ENCODE measurements around the gene PIGV.
A peak's percentile ranks its signal among the peaks of the same experiment; 100 is the strongest.

Gene PIGV

DNA sequence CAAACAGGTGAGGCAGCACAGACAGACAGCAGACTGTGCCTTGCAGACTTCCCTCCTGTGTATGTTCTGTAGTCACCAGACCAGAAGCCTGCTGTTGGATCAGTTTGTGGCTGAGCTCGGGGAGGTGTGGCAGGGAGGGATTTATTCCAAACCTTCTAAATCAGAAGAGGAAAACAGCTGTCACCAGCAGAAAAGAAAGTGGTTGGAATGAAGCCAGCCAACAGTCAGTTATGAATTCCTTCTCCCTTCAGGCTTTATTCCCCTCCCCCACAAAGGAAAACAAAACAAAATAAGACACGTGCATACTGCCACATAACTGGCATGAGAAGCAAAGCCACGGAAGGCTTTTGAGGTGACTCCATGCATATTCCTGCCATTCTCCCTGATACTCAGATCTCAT is 19.0 kb upstream of the PIGV start:
- Histone ChIP-seq H3K27ac (ENCODE audit: low read depth, low read length) (no peak overlapping the region), H2AK5ac (ENCODE audit: low read length) (no peak overlapping the region), H2BK120ac (ENCODE audit: low read depth, low read length) (no peak overlapping the region), H3K79me1 (ENCODE audit: low read length) (peaks cover 4% of the 10 kb centered on the region), H3K79me2 (ENCODE audit: control insufficient read depth, insufficient read depth, low read length) (no peaks in the 10 kb centered on the region), H2BK5ac (ENCODE audit: low read length) (no peak overlapping the region), H3K4me1 (ENCODE audit: control insufficient read depth, low read depth, low read length) (no peaks in the 10 kb centered on the region), H3K27me3 (ENCODE audit: insufficient read depth, low read length, poor library complexity) (no peaks in the 10 kb centered on the region), H3K23ac (ENCODE audit: low read length) (no peak overlapping the region), H3K56ac (ENCODE audit: low read length) (no peak overlapping the region), H4K8ac (ENCODE audit: low read depth, low read length) (no peak overlapping the region), H3K4ac (ENCODE audit: low read depth, low read length) (no peak overlapping the region), H3K4me3 (ENCODE audit: low read length) (no peak overlapping the region), H3K9ac (ENCODE audit: low read length) (no peak overlapping the region), H3K18ac (ENCODE audit: low read length) (no peak overlapping the region), H3K36me3 (ENCODE audit: control insufficient read depth, insufficient read depth, low read length) (peaks cover 41% of the 10 kb centered on the region), H3K4me2 (ENCODE audit: low read length) (no peak overlapping the region), H4K5ac (ENCODE audit: low read length) (no peak overlapping the region), H2BK15ac (replicated peaks; ENCODE audit: low read depth) (no peak overlapping the region)
- WGBS (ENCODE audit: extremely low coverage, insufficient coverage, low lambda C conversion rate) = no CpG with 5 or more reads among the region's 3 CpGs
- DNase-seq = no peak

DNA sequence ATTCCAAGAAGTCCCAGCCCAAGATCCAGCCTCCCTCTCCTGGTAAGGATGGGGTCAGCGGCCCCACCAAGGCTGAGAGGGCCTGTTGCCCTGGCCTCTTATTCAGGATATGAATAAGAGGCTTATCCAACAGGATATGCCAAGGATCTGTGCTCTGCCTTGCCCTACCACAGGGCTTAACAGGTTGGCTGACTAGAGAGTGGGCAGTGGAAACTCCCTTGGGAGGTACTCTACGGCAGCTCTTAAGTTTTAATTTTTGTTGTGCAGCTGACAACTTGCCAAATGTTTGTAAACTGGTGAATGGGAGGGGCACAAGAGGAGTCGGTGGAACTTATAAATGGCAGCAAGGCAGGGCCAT is 16.5 kb upstream of the PIGV start:
- H3K4me3 ChIP-seq (ENCODE audit: low read length) = no peak overlapping the region
- H4K8ac ChIP-seq (ENCODE audit: low read depth, low read length) = no peak overlapping the region
- no peak overlapping the region for H3K9ac ChIP-seq (ENCODE audit: low read length)
- no peak overlapping the region for H2BK120ac ChIP-seq (ENCODE audit: low read depth, low read length)
- H3K27me3 ChIP-seq (ENCODE audit: insufficient read depth, low read length, poor library complexity) = no peaks in the 10 kb centered on the region
- H3K4me2 ChIP-seq (ENCODE audit: low read length) = no peak overlapping the region
- H3K56ac ChIP-seq (ENCODE audit: low read length) = no peak overlapping the region
- no peak overlapping the region for H3K4ac ChIP-seq (ENCODE audit: low read depth, low read length)
- no peak overlapping the region for H4K5ac ChIP-seq (ENCODE audit: low read length)
- H3K36me3 ChIP-seq (ENCODE audit: control insufficient read depth, insufficient read depth, low read length) = peaks cover 46% of the 10 kb centered on the region
- H2BK15ac ChIP-seq (replicated peaks; ENCODE audit: low read depth) = no peak overlapping the region
- no peak overlapping the region for H3K23ac ChIP-seq (ENCODE audit: low read length)
- H3K79me2 ChIP-seq (ENCODE audit: control insufficient read depth, insufficient read depth, low read length) = no peaks in the 10 kb centered on the region
- DNase-seq = no peak
- no peak overlapping the region for H3K18ac ChIP-seq (ENCODE audit: low read length)
- WGBS (ENCODE audit: extremely low coverage, insufficient coverage, low lambda C conversion rate) = no CpG with 5 or more reads among the region's 3 CpGs
- H2BK5ac ChIP-seq (ENCODE audit: low read length) = no peak overlapping the region
- no peak overlapping the region for H3K27ac ChIP-seq (ENCODE audit: low read depth, low read length)
- H2AK5ac ChIP-seq (ENCODE audit: low read length) = no peak overlapping the region
- H3K79me1 ChIP-seq (ENCODE audit: low read length) = peaks cover 2% of the 10 kb centered on the region
- no peaks in the 10 kb centered on the region for H3K4me1 ChIP-seq (ENCODE audit: control insufficient read depth, low read depth, low read length)

DNA sequence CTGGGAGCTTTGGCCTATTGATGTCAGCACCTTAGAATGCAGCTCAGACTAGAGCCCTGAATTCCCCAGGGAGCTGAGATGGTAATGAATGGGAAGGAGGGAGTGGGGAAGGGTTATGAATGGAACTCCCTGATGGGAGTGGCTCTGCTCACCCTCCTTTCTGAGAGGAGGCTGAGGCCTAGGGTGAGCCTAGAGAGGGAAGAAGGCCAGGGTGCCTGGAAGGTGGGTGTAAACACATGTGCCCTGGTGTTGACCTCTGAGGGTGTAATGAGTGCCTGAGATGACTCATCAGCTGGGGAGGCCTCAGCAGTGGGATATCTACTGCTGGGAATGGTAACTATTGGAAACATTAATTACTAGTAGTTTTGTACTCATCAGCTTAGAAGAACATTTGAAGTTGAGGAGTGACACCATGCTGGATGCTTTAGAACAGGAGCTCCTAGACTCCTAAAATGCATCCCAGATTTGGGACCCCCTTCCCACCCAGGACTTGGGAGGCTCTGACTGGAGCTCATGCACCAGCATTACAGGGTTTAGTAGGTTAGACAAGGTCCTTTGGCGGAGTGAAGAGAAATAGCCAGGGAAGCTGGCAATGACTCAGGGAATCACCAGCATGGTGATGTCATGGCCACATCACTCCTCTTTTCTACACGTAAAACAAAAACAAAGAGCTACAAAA is 16.0 kb upstream of the PIGV start:
- Histone ChIP-seq H2AK5ac (ENCODE audit: low read length) (no peak overlapping the region), H4K5ac (ENCODE audit: low read length) (no peak overlapping the region), H3K23ac (ENCODE audit: low read length) (no peak overlapping the region), H3K36me3 (ENCODE audit: control insufficient read depth, insufficient read depth, low read length) (peaks cover 42% of the 10 kb centered on the region), H2BK5ac (ENCODE audit: low read length) (no peak overlapping the region), H3K9ac (ENCODE audit: low read length) (no peak overlapping the region), H3K4me3 (ENCODE audit: low read length) (no peak overlapping the region), H3K27ac (ENCODE audit: low read depth, low read length) (no peak overlapping the region), H3K4me2 (ENCODE audit: low read length) (no peak overlapping the region), H3K79me1 (ENCODE audit: low read length) (peaks cover 2% of the 10 kb centered on the region), H2BK120ac (ENCODE audit: low read depth, low read length) (no peak overlapping the region), H3K27me3 (ENCODE audit: insufficient read depth, low read length, poor library complexity) (no peaks in the 10 kb centered on the region), H3K79me2 (ENCODE audit: control insufficient read depth, insufficient read depth, low read length) (no peaks in the 10 kb centered on the region), H4K8ac (ENCODE audit: low read depth, low read length) (no peak overlapping the region), H3K18ac (ENCODE audit: low read length) (no peak overlapping the region), H3K4ac (ENCODE audit: low read depth, low read length) (no peak overlapping the region), H3K4me1 (ENCODE audit: control insufficient read depth, low read depth, low read length) (no peaks in the 10 kb centered on the region), H3K56ac (ENCODE audit: low read length) (no peak overlapping the region), H2BK15ac (replicated peaks; ENCODE audit: low read depth) (no peak overlapping the region)
- peak; percentile 95 for DNase-seq
- WGBS (ENCODE audit: extremely low coverage, insufficient coverage, low lambda C conversion rate) = no CpG with 5 or more reads among the region's 2 CpGs

DNA sequence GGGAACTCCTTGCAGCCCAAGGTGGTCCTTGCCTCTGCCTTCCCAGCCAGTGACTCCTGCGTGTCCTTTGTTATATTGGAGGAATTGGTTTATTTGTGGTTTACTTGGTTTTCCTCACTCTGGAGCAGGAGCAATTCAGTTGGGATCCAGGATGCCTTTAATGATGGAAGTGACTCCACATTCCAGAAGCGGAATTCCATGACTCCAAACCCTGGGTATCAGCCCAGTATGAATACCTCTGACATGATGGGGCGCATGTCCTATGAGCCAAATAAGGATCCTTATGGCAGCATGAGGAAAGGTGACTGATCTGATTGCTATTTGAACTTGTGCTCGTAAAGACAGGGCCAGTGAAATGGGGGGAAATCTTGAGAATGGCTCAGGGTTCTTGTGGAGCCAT is 15.1 kb upstream of the PIGV start:
- Histone ChIP-seq H2BK5ac (ENCODE audit: low read length) (no peak overlapping the region), H3K27ac (ENCODE audit: low read depth, low read length) (no peak overlapping the region), H3K79me1 (ENCODE audit: low read length) (peaks cover 2% of the 10 kb centered on the region), H3K79me2 (ENCODE audit: control insufficient read depth, insufficient read depth, low read length) (no peaks in the 10 kb centered on the region), H3K18ac (ENCODE audit: low read length) (no peak overlapping the region), H3K4me2 (ENCODE audit: low read length) (no peak overlapping the region), H4K5ac (ENCODE audit: low read length) (no peak overlapping the region), H2BK15ac (replicated peaks; ENCODE audit: low read depth) (no peak overlapping the region), H2BK120ac (ENCODE audit: low read depth, low read length) (no peak overlapping the region), H3K36me3 (ENCODE audit: control insufficient read depth, insufficient read depth, low read length) (peaks cover 39% of the 10 kb centered on the region), H4K8ac (ENCODE audit: low read depth, low read length) (no peak overlapping the region), H3K4ac (ENCODE audit: low read depth, low read length) (no peak overlapping the region), H2AK5ac (ENCODE audit: low read length) (no peak overlapping the region), H3K27me3 (ENCODE audit: insufficient read depth, low read length, poor library complexity) (no peaks in the 10 kb centered on the region), H3K23ac (ENCODE audit: low read length) (no peak overlapping the region), H3K4me1 (ENCODE audit: control insufficient read depth, low read depth, low read length) (no peaks in the 10 kb centered on the region), H3K9ac (ENCODE audit: low read length) (no peak overlapping the region), H3K56ac (ENCODE audit: low read length) (no peak overlapping the region), H3K4me3 (ENCODE audit: low read length) (no peak overlapping the region)
- WGBS (ENCODE audit: extremely low coverage, insufficient coverage, low lambda C conversion rate) = no CpG with 5 or more reads among the region's 4 CpGs
- peak; percentile 71 for DNase-seq

DNA sequence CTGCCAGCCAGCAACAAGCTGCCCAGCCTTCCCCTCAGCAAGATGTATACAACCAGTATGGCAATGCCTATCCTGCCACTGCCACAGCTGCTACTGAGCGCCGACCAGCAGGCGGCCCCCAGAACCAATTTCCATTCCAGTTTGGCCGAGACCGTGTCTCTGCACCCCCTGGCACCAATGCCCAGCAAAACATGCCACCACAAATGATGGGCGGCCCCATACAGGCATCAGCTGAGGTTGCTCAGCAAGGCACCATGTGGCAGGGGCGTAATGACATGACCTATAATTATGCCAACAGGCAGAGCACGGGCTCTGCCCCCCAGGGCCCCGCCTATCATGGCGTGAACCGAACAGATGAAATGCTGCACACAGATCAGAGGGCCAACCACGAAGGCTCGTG is 13.3 kb upstream of the PIGV start:
- Histone ChIP-seq H2AK5ac (ENCODE audit: low read length) (no peak overlapping the region), H3K27me3 (ENCODE audit: insufficient read depth, low read length, poor library complexity) (no peaks in the 10 kb centered on the region), H3K4me1 (ENCODE audit: control insufficient read depth, low read depth, low read length) (no peaks in the 10 kb centered on the region), H3K9ac (ENCODE audit: low read length) (no peak overlapping the region), H3K56ac (ENCODE audit: low read length) (no peak overlapping the region), H3K23ac (ENCODE audit: low read length) (no peak overlapping the region), H2BK120ac (ENCODE audit: low read depth, low read length) (no peak overlapping the region), H3K36me3 (ENCODE audit: control insufficient read depth, insufficient read depth, low read length) (peaks cover 37% of the 10 kb centered on the region), H2BK5ac (ENCODE audit: low read length) (no peak overlapping the region), H4K8ac (ENCODE audit: low read depth, low read length) (no peak overlapping the region), H3K27ac (ENCODE audit: low read depth, low read length) (no peak overlapping the region), H3K4me2 (ENCODE audit: low read length) (no peak overlapping the region), H2BK15ac (replicated peaks; ENCODE audit: low read depth) (no peak overlapping the region), H4K5ac (ENCODE audit: low read length) (no peak overlapping the region), H3K4me3 (ENCODE audit: low read length) (no peak overlapping the region), H3K79me1 (ENCODE audit: low read length) (peaks cover 5% of the 10 kb centered on the region), H3K79me2 (ENCODE audit: control insufficient read depth, insufficient read depth, low read length) (peaks cover 1% of the 10 kb centered on the region), H3K18ac (ENCODE audit: low read length) (no peak overlapping the region), H3K4ac (ENCODE audit: low read depth, low read length) (no peak overlapping the region)
- no peak for DNase-seq
- WGBS (ENCODE audit: extremely low coverage, insufficient coverage, low lambda C conversion rate) = no CpG with 5 or more reads among the region's 13 CpGs

DNA sequence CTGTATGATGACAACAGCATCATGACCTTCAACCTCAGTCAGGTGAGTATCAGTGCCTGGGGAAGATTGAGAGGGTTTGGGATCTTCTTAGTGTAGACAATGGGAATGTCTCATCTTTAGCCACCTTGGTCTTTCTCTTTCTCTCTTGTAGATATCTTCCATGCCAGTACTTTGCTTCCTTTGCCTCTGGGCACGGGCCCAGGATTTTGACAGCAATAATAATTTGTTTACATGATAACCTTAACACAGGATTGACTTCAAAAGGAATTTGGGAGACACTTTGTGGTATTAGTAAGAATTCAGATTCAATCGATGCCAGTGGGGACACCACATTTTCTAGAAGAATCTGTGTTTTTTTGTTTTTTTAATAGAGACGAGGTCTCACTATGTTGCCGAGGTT is 12.1 kb upstream of the PIGV start:
- no peak overlapping the region for H3K23ac ChIP-seq (ENCODE audit: low read length)
- H4K5ac ChIP-seq (ENCODE audit: low read length) = no peak overlapping the region
- no peak overlapping the region for H3K4me2 ChIP-seq (ENCODE audit: low read length)
- H2BK5ac ChIP-seq (ENCODE audit: low read length) = no peak overlapping the region
- no CpG with 5 or more reads among the region's 4 CpGs for WGBS (ENCODE audit: extremely low coverage, insufficient coverage, low lambda C conversion rate)
- H3K4me1 ChIP-seq (ENCODE audit: control insufficient read depth, low read depth, low read length) = no peaks in the 10 kb centered on the region
- H4K8ac ChIP-seq (ENCODE audit: low read depth, low read length) = no peak overlapping the region
- no peak overlapping the region for H3K18ac ChIP-seq (ENCODE audit: low read length)
- peaks cover 15% of the 10 kb centered on the region for H3K79me1 ChIP-seq (ENCODE audit: low read length)
- peaks cover 48% of the 10 kb centered on the region for H3K36me3 ChIP-seq (ENCODE audit: control insufficient read depth, insufficient read depth, low read length)
- no peaks in the 10 kb centered on the region for H3K27me3 ChIP-seq (ENCODE audit: insufficient read depth, low read length, poor library complexity)
- no peak overlapping the region for H2BK120ac ChIP-seq (ENCODE audit: low read depth, low read length)
- no peak for DNase-seq
- no peak overlapping the region for H2AK5ac ChIP-seq (ENCODE audit: low read length)
- no peak overlapping the region for H3K56ac ChIP-seq (ENCODE audit: low read length)
- H3K4ac ChIP-seq (ENCODE audit: low read depth, low read length) = no peak overlapping the region
- H3K27ac ChIP-seq (ENCODE audit: low read depth, low read length) = no peak overlapping the region
- no peak overlapping the region for H2BK15ac ChIP-seq (replicated peaks; ENCODE audit: low read depth)
- H3K4me3 ChIP-seq (ENCODE audit: low read length) = no peak overlapping the region
- peaks cover 1% of the 10 kb centered on the region for H3K79me2 ChIP-seq (ENCODE audit: control insufficient read depth, insufficient read depth, low read length)
- H3K9ac ChIP-seq (ENCODE audit: low read length) = no peak overlapping the region
